ENCODE results near the gene RBMS2.

DNA sequence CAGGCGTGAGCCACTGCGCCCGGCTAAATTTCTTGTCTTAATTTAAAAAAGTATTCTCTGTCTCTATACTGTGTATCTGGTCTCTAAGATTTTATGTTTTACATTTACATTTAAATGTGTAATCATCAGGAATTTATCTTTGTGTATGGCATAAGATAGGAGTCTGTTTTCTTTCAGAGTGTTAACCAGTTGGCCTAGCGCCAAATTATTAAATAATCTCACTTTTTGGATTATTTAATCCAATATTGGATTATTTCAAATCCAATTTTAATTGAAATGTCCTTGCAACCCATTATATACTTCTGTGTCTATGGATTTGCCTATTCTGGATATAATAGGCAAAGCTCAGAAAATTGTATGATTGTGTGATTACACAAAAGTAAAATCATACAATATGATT, 63.5 kb downstream of the RBMS2 start:
- TF ChIP-seq POLR2A (IDR thresholded peaks at IDR 0.05; ENCODE audit: low read length) (no peak), GATA1 (IDR thresholded peaks at IDR 0.05; ENCODE audit: low read depth, low read length) (no peak)
